Measurements from ENCODE around the gene HNRNPAB. TPM values are rescaled to one million over a fixed set of nuclear protein-coding genes. Genes with fewer than 3 reads are reported as not detected.

Gene HNRNPAB
- total RNA-seq, 2 donors from 2014 or later: 66.3 to 124 TPM

DNA sequence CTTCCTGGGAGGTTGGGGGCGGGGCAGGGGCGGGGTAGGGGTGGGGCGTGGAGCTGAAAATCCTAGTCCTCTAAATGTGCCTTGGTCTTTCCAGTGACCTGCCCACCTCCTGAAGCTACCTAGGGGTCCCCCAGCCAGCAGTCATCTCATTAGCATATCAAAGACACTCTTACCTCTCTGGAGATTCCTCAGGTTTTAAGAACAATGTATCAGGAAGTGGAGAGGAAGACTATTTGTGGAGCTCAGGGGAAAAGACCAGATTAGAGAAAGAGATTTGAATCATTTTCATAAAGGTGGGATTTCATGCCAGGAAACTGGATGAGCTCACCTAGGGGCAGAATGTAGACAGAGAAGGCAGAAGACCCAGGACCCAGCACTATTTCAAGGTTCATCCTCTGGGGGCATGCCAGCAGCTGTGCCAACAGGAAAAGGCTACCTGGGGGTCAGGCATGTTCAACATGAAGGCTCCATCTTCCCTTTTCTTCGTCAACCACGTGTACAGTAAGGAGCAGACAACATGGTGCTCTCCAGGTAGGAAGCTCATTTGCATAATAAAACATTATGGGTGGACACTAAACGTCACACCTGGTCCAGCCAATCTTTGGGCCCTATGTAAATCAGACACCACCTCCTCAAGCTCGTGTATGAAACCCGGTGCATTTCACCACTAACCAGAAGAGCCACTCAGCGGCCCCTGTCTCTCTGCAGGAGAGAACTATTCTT lies 24.0 kb upstream of the HNRNPAB start:
- Histone ChIP-seq H3K27me3 (replicated peaks; ENCODE audit: insufficient read depth) (no peaks in the 10 kb centered on the region), H3K9me3 (no peaks in the 10 kb centered on the region), H3K4me3 (no peak overlapping the region), H3K27ac (no peak overlapping the region), H3K36me3 (no peaks in the 10 kb centered on the region), H3K4me1 (ENCODE audit: control insufficient read depth in 1 of 2, low read depth in 2 of 2) (no peaks in the 10 kb centered on the region)
- ATAC-seq (ENCODE audit: insufficient number of reproducible peaks, low FRiP score, low read depth): no peak
- DNase-seq (ENCODE audit: low spot score): no peak
- TF ChIP-seq, protein P1, sequence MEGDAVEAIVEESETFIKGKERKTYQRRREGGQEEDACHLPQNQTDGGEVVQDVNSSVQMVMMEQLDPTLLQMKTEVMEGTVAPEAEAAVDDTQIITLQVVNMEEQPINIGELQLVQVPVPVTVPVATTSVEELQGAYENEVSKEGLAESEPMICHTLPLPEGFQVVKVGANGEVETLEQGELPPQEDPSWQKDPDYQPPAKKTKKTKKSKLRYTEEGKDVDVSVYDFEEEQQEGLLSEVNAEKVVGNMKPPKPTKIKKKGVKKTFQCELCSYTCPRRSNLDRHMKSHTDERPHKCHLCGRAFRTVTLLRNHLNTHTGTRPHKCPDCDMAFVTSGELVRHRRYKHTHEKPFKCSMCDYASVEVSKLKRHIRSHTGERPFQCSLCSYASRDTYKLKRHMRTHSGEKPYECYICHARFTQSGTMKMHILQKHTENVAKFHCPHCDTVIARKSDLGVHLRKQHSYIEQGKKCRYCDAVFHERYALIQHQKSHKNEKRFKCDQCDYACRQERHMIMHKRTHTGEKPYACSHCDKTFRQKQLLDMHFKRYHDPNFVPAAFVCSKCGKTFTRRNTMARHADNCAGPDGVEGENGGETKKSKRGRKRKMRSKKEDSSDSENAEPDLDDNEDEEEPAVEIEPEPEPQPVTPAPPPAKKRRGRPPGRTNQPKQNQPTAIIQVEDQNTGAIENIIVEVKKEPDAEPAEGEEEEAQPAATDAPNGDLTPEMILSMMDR (IDR thresholded peaks at IDR 0.05): no peak

DNA sequence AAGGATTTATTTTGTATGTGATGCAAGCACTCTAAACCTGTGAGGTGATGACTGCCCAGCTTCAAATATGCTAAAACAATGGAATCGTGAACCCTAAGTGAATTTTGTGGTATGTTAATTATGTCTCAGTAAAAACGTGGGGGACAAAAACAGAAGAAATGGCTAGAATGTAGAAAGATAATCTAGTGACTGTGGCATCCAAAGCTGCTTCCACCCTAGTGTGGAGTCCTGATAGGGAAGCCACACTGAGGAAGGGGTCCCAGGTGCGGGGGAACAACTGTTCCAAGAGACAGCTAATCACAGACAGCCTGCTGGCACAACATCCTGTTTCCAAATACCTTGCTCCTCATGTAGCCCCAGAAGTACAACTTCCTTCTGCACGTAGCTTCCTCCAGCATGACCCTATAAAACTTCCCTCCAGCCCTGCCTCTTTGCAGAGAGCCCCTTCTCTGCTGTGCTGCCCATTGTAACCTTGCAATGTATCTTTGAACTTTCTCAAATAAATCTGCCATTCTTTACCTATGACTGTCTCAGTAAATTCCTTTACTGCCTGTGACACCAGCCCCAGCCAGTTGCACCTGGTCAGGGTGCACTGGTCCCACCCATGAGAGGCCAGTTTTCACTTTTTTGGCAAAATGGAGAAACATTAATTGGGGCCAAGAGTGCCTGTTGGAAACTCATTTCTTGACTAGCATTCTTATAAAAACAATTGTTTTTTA lies 22.0 kb upstream of the HNRNPAB start:
- ATAC-seq (ENCODE audit: insufficient number of reproducible peaks, low FRiP score, low read depth) (no peak), DNase-seq (ENCODE audit: low spot score) (no peak)
- Histone ChIP-seq H3K4me1 (ENCODE audit: control insufficient read depth in 1 of 2, low read depth in 2 of 2) (no peaks in the 10 kb centered on the region), H3K9me3 (no peaks in the 10 kb centered on the region), H3K4me3 (no peak overlapping the region), H3K36me3 (no peaks in the 10 kb centered on the region), H3K27ac (no peak overlapping the region), H3K27me3 (replicated peaks; ENCODE audit: insufficient read depth) (no peaks in the 10 kb centered on the region)
- TF ChIP-seq, protein P1 (IDR thresholded peaks at IDR 0.05): no peak

DNA sequence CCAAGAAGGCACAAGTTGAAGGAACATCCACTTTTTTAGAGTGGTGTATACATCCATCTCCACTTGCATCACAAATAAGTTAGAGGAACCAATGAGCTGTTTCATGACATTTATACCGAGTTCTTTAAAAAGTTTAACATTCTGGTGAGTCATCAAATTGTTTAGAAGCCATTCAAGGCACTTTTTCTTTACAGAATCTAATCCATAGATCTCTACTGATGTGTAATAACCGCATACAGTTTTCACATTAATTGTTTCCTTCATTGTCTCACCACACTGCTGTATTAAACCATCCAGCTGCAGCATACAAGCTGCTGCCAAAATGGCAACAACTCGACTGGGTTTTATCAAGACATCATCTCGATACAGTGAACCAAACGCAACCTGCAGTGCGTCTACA lies 17.9 kb upstream of the HNRNPAB start:
- no peaks in the 10 kb centered on the region for H3K9me3 ChIP-seq
- no peaks in the 10 kb centered on the region for H3K36me3 ChIP-seq
- no peak overlapping the region for H3K4me3 ChIP-seq
- no peak for ATAC-seq (ENCODE audit: insufficient number of reproducible peaks, low FRiP score, low read depth)
- no peaks in the 10 kb centered on the region for H3K4me1 ChIP-seq (ENCODE audit: control insufficient read depth in 1 of 2, low read depth in 2 of 2)
- TF ChIP-seq, protein P1 (IDR thresholded peaks at IDR 0.05): no peak
- DNase-seq (ENCODE audit: low spot score): no peak
- H3K27ac ChIP-seq: no peak overlapping the region
- H3K27me3 ChIP-seq (replicated peaks; ENCODE audit: insufficient read depth): no peaks in the 10 kb centered on the region

DNA sequence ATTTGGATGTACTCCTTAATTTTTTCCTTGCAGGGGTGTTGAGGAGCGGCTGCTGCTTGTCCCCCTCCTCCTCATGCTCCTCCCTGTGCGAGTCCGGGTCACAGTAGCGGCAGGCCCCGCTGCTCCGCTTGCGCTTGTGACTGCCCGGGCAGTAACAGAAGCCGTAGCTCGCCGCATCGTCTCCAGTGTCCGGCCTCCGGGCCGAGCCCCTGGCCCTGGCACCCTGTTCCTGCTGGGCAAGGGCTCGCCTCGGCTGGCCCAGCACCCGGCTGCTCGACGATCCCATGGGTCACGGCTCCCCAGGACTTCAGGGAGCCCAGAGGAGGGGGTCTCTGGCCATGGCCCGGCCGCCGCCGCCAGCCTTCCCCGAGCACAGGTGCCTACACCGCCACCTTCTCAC lies 17.3 kb upstream of the HNRNPAB start, which contains the start of gene GMCL2:
Gene GMCL2, minus strand, starts transcription at position 358 of the 400 bp plus-strand sequence. Its CDS starts 72 bp downstream, at position 286.
- H3K27ac ChIP-seq: no peak within 1 kb of the TSS
- H3K36me3 ChIP-seq: no peaks in the 10 kb centered on the region
- H3K4me3 ChIP-seq: no peak within 1 kb of the TSS
- no peaks in the 10 kb centered on the region for H3K27me3 ChIP-seq (replicated peaks; ENCODE audit: insufficient read depth)
- no peak for DNase-seq (ENCODE audit: low spot score)
- TF ChIP-seq, protein P1 (IDR thresholded peaks at IDR 0.05): no peak
- H3K4me1 ChIP-seq (ENCODE audit: control insufficient read depth in 1 of 2, low read depth in 2 of 2): no peaks in the 10 kb centered on the region
- H3K9me3 ChIP-seq: no peaks in the 10 kb centered on the region
- no peak for ATAC-seq (ENCODE audit: insufficient number of reproducible peaks, low FRiP score, low read depth)

DNA sequence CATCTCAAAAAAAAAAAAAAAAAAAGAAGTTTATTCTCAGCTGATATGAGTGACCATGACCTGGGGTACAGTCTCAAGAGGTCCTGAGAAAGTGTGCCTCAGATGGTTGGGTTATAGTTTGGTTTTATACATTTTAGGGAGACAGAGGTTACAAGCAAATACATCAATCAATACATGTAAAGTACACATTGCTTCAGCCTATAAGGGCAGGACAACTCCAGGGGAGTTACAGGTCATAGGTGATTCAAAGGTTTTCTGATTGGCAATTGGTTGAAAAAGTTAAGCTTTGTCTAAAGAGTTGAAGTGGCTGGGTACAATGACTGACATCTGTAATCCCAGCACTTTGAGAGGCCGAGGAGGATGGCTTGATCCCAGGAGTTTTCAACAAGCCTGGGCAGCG lies 14.9 kb upstream of the HNRNPAB start:
- no peaks in the 10 kb centered on the region for H3K36me3 ChIP-seq
- DNase-seq (ENCODE audit: low spot score) (no peak), ATAC-seq (ENCODE audit: insufficient number of reproducible peaks, low FRiP score, low read depth) (no peak)
- no peaks in the 10 kb centered on the region for H3K27me3 ChIP-seq (replicated peaks; ENCODE audit: insufficient read depth)
- H3K27ac ChIP-seq: no peak overlapping the region
- no peak overlapping the region for H3K4me3 ChIP-seq
- TF ChIP-seq, protein P1 (IDR thresholded peaks at IDR 0.05): no peak
- H3K4me1 ChIP-seq (ENCODE audit: control insufficient read depth in 1 of 2, low read depth in 2 of 2): no peaks in the 10 kb centered on the region
- no peaks in the 10 kb centered on the region for H3K9me3 ChIP-seq
